Stomach (tissue), 9 donors: Measurements from ENCODE around the gene UNC13B. TPM values are rescaled to one million over a fixed set of nuclear protein-coding genes. Genes with fewer than 3 reads are reported as not detected.

Experiments used
- DNase-seq, 2 donors: peaks; one replicate each; pipeline versions ENCODE4 v3.0.0 to v3.0.0-alpha.2; 2013 to 2019
- H3K27ac ChIP-seq, 5 donors: fragments of 200-600 bp in 4 of 5; sonication (generic) in 4 of 5; one replicate each; pipeline ENCODE4 v1.5.1; 2013 to 2019; ENCODE audit warnings: mild to moderate bottlenecking in 1 of 5, moderate library complexity in 1 of 5
- H3K27me3 ChIP-seq, 3 donors: fragments of 200-600 bp; sonication (generic); one replicate each; pipeline ENCODE4 v1.5.1; 2017 to 2019; ENCODE audit warnings: mixed run types in 1 of 3
- H3K36me3 ChIP-seq, 4 donors: fragments of 200-600 bp; sonication (generic); 1 replicate in 3 of 4; 2 replicates in 1 of 4; pipeline ENCODE4 v1.5.1; 2016 to 2019
- H3K4me1 ChIP-seq, 4 donors: fragments of 200-600 bp; sonication (generic); one replicate each; pipeline ENCODE4 v1.5.1; 2016 to 2019
- H3K4me3 ChIP-seq, 4 donors: fragments of 200-600 bp; sonication (generic) in 3 of 4; one replicate each; pipeline ENCODE4 v1.5.1; 2016 to 2019; ENCODE audit warnings: mild to moderate bottlenecking in 1 of 4
- H3K9me3 ChIP-seq, 4 donors: fragments of 200-600 bp; sonication (generic); one replicate each; pipeline ENCODE4 v1.5.1; 2016 to 2019
- CTCF ChIP-seq, 7 experiments: fragments of 450-650 bp in 4 of 7; fragments of 200-600 bp in 3 of 7; sonication (generic) in 3 of 7; IDR thresholded peaks; one replicate each; pipeline ENCODE4 v1.5.1; 2016 to 2019; ENCODE audit warnings: antibody characterized with exemption in 7 of 7, control low read depth in 2 of 7, mild to moderate bottlenecking in 1 of 7
- EP300 ChIP-seq: sonication (generic); formaldehyde crosslinking; IDR thresholded peaks from one replicate; pipeline ENCODE4 v1.6.1; 2017; ENCODE audit warnings: antibody characterized with exemption
- POLR2A ChIP-seq, 4 donors: fragments of 450-650 bp; IDR thresholded peaks; one replicate each; pipeline ENCODE4 v1.6.1; 2016; ENCODE audit warnings: antibody characterized with exemption in 4 of 4, control low read depth in 2 of 4, mild to moderate bottlenecking in 1 of 4, moderate library complexity in 1 of 4
- POLR2AphosphoS5 ChIP-seq, 3 donors: sonication (generic); formaldehyde crosslinking; IDR thresholded peaks; one replicate each; pipeline ENCODE4 v1.6.1; 2016; ENCODE audit warnings: antibody characterized with exemption in 3 of 3
- WGBS, 5 donors: extraction: QIAGEN DNeasy Blood & Tissue Kit in 3 of 5; methylation state at CpG; one replicate each; pipeline versions ENCODE4 v1.1.5 to v1.1.7; 2013 to 2018; 5-methylcytosine and 5-hydroxymethylcytosine counted together
- intact Hi-C: fragments of 100-400 bp; cut with DNase I; formaldehyde crosslinking; loops from one replicate; pipeline ENCODE4 v1.15.1; 2023; ENCODE audit warnings: low total_unique reads
- polyA plus RNA-seq, 3 donors: library from polyadenylated mRNA; stranded (reverse); fragments of 200-250 nt; gene quantifications; one replicate each; pipeline ENCODE4 v1.2.3, GENCODE V29; 2013
- total RNA-seq, 5 donors: library from RNA; depleted of rRNA; stranded (reverse); fragments of >200 nt; gene quantifications; one replicate each; pipeline versions ENCODE4 v1.1.0 to v1.2.3, GENCODE V29; 2014 to 2016
- donor health status: healthy with polysubstance abuse.
- donor health status: Bipolar disorder and iron deficiency.
- donor health status: healthy.

The UNC13B gene
- total and polyA plus RNA-seq, 8 donors, result 8.9 to 68.7 (median 20.8) TPM

GRCh38 chr9:35313460-35313859 is 151.7 kb downstream of the UNC13B start:
- WGBS, 5 donors, result 91 to 96% (median 94%) methylated on average over 4 of the region's 4 CpGs
- intact Hi-C loops, result no loop called here

GRCh38 chr9:35313916-35314315 is 152.1 kb downstream of the UNC13B start:
- Histone ChIP-seq H3K36me3 (peaks cover 0 to 37% (median 31%) of the 10 kb centered on the region in 4 donors), H3K9me3 (no peaks in the 10 kb centered on the region), H3K27ac (no peak overlapping the region), H3K27me3 (no peaks in the 10 kb centered on the region), H3K4me1 (peaks cover 0 to 7% (median 0%) of the 10 kb centered on the region in 4 donors), H3K4me3 (no peak overlapping the region)
- no peak for DNase-seq
- intact Hi-C loops, result no loop called here
- TF ChIP-seq CTCF (IDR thresholded peaks at IDR 0.05) (no peak), POLR2AphosphoS5 (IDR thresholded peaks at IDR 0.05) (no peak), POLR2A (IDR thresholded peaks at IDR 0.05) (no peak), EP300 (no peak)
- WGBS, 5 donors, result 90 to 98% (median 96%) methylated on average over 4 of the region's 4 CpGs

More at GRCh38 chr9:35313460-35313859, 151.7 kb downstream of the UNC13B start:
- Histone ChIP-seq H3K36me3 (peaks cover 0 to 37% (median 31%) of the 10 kb centered on the region in 4 donors), H3K4me3 (no peak overlapping the region), H3K27me3 (no peaks in the 10 kb centered on the region), H3K4me1 (peaks cover 0 to 7% (median 0%) of the 10 kb centered on the region in 4 donors), H3K9me3 (no peaks in the 10 kb centered on the region), H3K27ac (no peak overlapping the region)
- TF ChIP-seq CTCF (IDR thresholded peaks at IDR 0.05), result no peak
- DNase-seq, result no peak

- no peaks in the 10 kb centered on the region for H3K9me3 ChIP-seq
- no peak overlapping the region for H3K27ac ChIP-seq
- no peak overlapping the region for H3K4me3 ChIP-seq
- intact Hi-C loops, result no loop called here
- 64 to 82% (median 78%) methylated on average over 1 of the region's 1 CpG for WGBS, 5 donors
- H3K36me3 ChIP-seq, result peaks cover 0 to 19% (median 15%) of the 10 kb centered on the region in 4 donors
- H3K4me1 ChIP-seq, result no peaks in the 10 kb centered on the region
- TF ChIP-seq POLR2A (IDR thresholded peaks at IDR 0.05) (no peak), POLR2AphosphoS5 (IDR thresholded peaks at IDR 0.05) (no peak), CTCF (IDR thresholded peaks at IDR 0.05) (no peak)
- no peak for DNase-seq
- no peaks in the 10 kb centered on the region for H3K27me3 ChIP-seq
These were observed 156.9 kb downstream of the UNC13B start for GRCh38 chr9:35318741-35319140.

GRCh38 chr9:35322075-35322885 is 160.5 kb downstream of the UNC13B start:
- Histone ChIP-seq H3K9me3 (no peaks in the 10 kb centered on the region), H3K4me1 (no peaks in the 10 kb centered on the region), H3K27me3 (no peaks in the 10 kb centered on the region), H3K36me3 (peaks cover 0 to 15% (median 6%) of the 10 kb centered on the region in 4 donors), H3K4me3 (no peak overlapping the region), H3K27ac (no peak overlapping the region)
- intact Hi-C loops, result no loop called here
- WGBS, 5 donors, result 83 to 94% (median 90%) methylated on average over 8 of the region's 8 CpGs
- no peak for DNase-seq
- no peak for TF ChIP-seq CTCF (IDR thresholded peaks at IDR 0.05)
